A549 treated with AZD9567 at 1 μM for 4 hours (cell line): Measurements from ENCODE around the gene GSG1. TPM values are rescaled to one million over a fixed set of nuclear protein-coding genes. Genes with fewer than 3 reads are reported as not detected.

Experiments
- total RNA-seq: library from RNA; stranded (reverse); fragments of 200-300 nt; extraction: Qiagen RNA extraction; gene quantifications from 5 replicates; pipeline ENCODE4 v1.2.3, GENCODE V29; 2022; ENCODE audit not compliant: insufficient read depth

The GSG1 gene
- total RNA-seq = 0.30 to 0.46 TPM (median 0.41 TPM) in 4 of 5 replicates, not detected in the other

DNA sequence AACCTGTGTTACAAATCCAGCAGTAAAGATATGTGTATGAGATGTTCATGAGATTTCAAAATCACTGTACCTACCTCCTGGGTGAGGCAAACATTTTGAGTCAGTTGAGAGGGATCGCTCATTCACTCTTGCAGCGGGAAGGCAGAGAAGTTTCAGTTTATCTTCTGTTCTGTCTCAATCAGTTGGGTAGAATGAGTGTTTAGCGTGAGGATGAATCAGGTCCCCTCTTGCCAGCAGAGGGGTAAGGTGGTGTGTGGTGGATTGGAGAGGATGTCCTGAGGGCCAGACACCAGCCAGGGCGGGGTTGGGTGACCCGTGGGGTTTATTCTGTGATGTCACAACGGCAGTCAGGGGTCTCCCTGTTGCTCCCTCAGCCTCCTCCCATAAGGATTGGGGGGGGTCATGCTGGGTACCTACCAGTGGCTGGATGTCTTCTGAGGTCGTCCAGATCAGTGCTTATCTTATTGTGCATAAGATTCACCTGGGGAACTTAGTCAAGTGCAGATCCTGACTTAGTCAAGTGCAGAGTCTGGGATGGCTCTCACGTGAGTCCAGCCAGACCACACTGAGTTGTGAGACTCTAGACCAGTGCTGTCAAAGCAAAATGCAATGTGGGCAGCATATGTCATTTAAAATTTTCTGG, at the start of gene GSG1:
GSG1 (minus strand) TSS at position 277 of the 643 bp plus-strand sequence; CDS start at position 122, 155 bp downstream.

DNA sequence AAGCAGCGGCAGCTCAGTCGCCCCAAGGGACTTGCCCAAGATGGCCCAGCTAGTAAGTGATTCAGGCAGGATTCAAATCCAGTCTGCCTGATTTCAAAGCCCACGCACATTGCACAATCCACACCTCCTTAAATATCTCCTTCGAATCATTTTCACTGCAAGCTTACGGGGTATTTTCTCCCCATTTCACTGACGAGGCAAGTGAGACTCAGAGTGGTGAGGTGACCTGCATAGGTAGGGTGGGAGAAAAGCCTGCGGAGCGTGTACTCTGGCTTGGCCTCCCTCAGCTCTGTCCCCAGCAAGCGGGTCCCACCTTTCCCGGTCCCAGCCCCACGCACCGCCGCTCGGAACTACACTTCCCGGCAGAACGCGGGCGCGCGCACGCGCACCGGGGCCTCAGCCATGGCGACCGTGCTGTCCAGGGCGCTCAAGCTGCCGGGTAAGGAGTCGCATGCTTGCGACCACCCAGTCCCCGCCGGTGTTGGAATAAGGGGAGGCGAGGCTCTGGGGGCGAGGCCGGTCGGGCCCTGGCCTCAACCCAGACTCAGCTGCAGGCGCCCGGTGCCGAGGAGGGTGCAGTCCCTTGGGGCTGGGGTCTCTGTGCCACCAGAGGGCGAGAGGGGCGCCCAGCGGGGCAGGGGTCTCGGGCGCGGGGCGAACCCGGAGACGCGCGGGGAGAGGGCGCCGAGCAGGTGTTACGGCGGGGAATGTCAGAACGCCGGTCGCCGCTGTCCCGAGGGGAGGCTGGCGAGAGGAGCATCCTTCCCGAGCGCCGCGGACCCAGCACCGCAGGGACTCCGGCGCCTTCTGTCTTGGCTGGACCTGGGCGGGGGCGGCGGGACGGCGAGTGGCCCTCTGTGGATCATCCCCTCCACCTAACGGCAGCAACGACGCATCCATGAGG, 59.2 kb downstream of the GSG1 start, which contains the start of gene FAM234B:
FAM234B (plus strand) TSS at position 380 of the 904 bp plus-strand sequence; CDS start at position 403, 23 bp downstream.

Other genes with a start within 250 kb of the GSG1 start
- gene GPRC5A, start 212.1 kb downstream of the GSG1 start, total RNA-seq = 245 to 318 TPM (median 282 TPM) in 5 replicates
- not detected in 5 replicates for gene GPRC5D, start 151.5 kb downstream of the GSG1 start, total RNA-seq
- gene HEBP1, start 103.4 kb downstream of the GSG1 start, total RNA-seq = 55.5 to 62.9 TPM (median 59.6 TPM) in 5 replicates
- 3.7 to 4.3 TPM (median 4.1 TPM) in 5 replicates for gene FAM234B, start 59.3 kb downstream of the GSG1 start, total RNA-seq
- 112 to 219 TPM (median 195 TPM) in 5 replicates for gene EMP1, start 93.1 kb upstream of the GSG1 start, total RNA-seq